HCT116 (cell line): Measurements from ENCODE around the gene SPTBN1. TPM values are rescaled to one million over a fixed set of nuclear protein-coding genes. Genes with fewer than 3 reads are reported as not detected.

Source experiments
- ATAC-seq: fragments of 200-7000 bp; cut with Tn5 transposase; 2 replicates; pipeline ENCODE4 v1.9.1; 2020; ENCODE audit warnings: mild to moderate bottlenecking, moderate library complexity
- BruUV-seq: library from RNA; stranded (reverse); fragments of 400-500 nt; replicated peaks from 2 replicates; lab custom pipeline; 2021; lab: Mats Ljungman, UMichigan
- CTCF ChIA-PET: fragments of 300-600 bp; sonication (Branson Sonifier 250); formaldehyde crosslinking; loops from one replicate; lab custom pipeline; 2021; ENCODE audit warnings: antibody characterized with exemption; lab: Charles Lee
- POLR2A ChIA-PET: fragments of 300-600, 350-600 bp; sonication (Branson Sonifier 250); formaldehyde crosslinking; loops from one replicate; lab custom pipeline; 2021; ENCODE audit warnings: antibody characterized with exemption; lab: Charles Lee
- RAD21 ChIA-PET, 2 experiments: fragments of 300-600 bp; sonication (Branson Sonifier 250); formaldehyde crosslinking; loops; one replicate each; lab custom pipeline; 2023; ENCODE audit warnings: low total read pairs in 2 of 2; ENCODE audit not compliant: uncharacterized antibody in 2 of 2, unreplicated experiment in 2 of 2, low non-redundant PET in 1 of 2; lab: Charles Lee
- DNase-seq: peaks from one replicate; pipeline ENCODE4 v3.0.0-alpha.2; 2010; ENCODE audit warnings: low read depth, low spot score
- H2AFZ ChIP-seq: fragments of 200-600 bp; shearing (Covaris generic), sonication (generic); 2 replicates; pipeline ENCODE4 v1.6.1; 2017; ENCODE audit warnings: low read depth, mixed run types, mixed read lengths, antibody characterized with exemption, low read length; ENCODE audit not compliant: poor library complexity, severe bottlenecking
- H3K27ac ChIP-seq: 2 replicates; pipeline ENCODE4 v1.5.1; 2012; ENCODE audit warnings: low read depth, low read length
- H3K27me3 ChIP-seq: fragments of 200-600 bp; sonication (generic); 2 replicates; pipeline ENCODE4 v1.6.1; 2016; ENCODE audit warnings: mixed run types, low read length, mixed read lengths; ENCODE audit not compliant: insufficient read depth
- H3K36me3 ChIP-seq, 2 experiments: fragments of 200-500 bp in 1 of 2; fragments of 200-600 bp in 1 of 2; sonication (Bioruptor generic) in 1 of 2; sonication (generic) in 1 of 2; 2 replicates each; pipeline versions ENCODE4 v1.5.1 to v1.6.1; 2014 to 2016; ENCODE audit warnings: low read length in 2 of 2, inconsistent platforms in 1 of 2, mixed read lengths in 1 of 2, mixed run types in 1 of 2; ENCODE audit not compliant: insufficient read depth in 2 of 2, control insufficient read depth in 1 of 2
- H3K4me1 ChIP-seq, 2 experiments: fragments of 200-600 bp in 1 of 2; sonication (generic) in 1 of 2; 2 replicates each; pipeline versions ENCODE4 v1.5.1 to v1.6.1; 2012 to 2017; ENCODE audit warnings: low read length in 2 of 2, inconsistent platforms in 1 of 2, mild to moderate bottlenecking in 1 of 2, mixed read lengths in 1 of 2, mixed run types in 1 of 2, moderate library complexity in 1 of 2; ENCODE audit not compliant: insufficient read depth in 2 of 2, control insufficient read depth in 1 of 2
- H3K4me2 ChIP-seq: fragments of 200-600 bp; sonication (generic); 2 replicates; pipeline ENCODE4 v1.6.1; 2017; ENCODE audit warnings: mixed run types, low read length, mixed read lengths
- H3K4me3 ChIP-seq, 2 experiments: fragments of 200-600 bp in 1 of 2; sonication (generic) in 1 of 2; replicated peaks in 1 of 2; 2 replicates each; pipeline ENCODE4 v1.5.1; 2011 to 2016; ENCODE audit warnings: low read length in 2 of 2, control low read depth in 1 of 2, low read depth in 1 of 2, mild to moderate bottlenecking in 1 of 2, mixed read lengths in 1 of 2, mixed run types in 1 of 2
- H3K79me2 ChIP-seq: fragments of 200-600 bp; sonication (generic); 2 replicates; pipeline ENCODE4 v1.6.1; 2017; ENCODE audit warnings: mild to moderate bottlenecking, mixed run types, low read length, moderate library complexity, mixed read lengths; ENCODE audit not compliant: insufficient read depth
- H3K9ac ChIP-seq: fragments of 200-600 bp; sonication (generic); 2 replicates; pipeline ENCODE4 v1.6.1; 2016; ENCODE audit warnings: low read length, mixed read lengths
- H3K9me2 ChIP-seq: fragments of 200-600 bp; sonication (generic), shearing (Covaris generic); 2 replicates; pipeline ENCODE4 v1.6.1; 2017; ENCODE audit warnings: mixed run types, mild to moderate bottlenecking, moderate library complexity; ENCODE audit not compliant: insufficient read depth
- H3K9me3 ChIP-seq, 2 experiments: fragments of 200-500 bp in 1 of 2; fragments of 200-600 bp in 1 of 2; sonication (Bioruptor generic) in 1 of 2; sonication (generic) in 1 of 2; 2 replicates each; pipeline ENCODE4 v1.6.1; 2014 to 2017; ENCODE audit warnings: low read length in 2 of 2, mixed read lengths in 2 of 2, inconsistent platforms in 1 of 2, low read depth in 1 of 2, mild to moderate bottlenecking in 1 of 2, mixed run types in 1 of 2, moderate library complexity in 1 of 2; ENCODE audit not compliant: control insufficient read depth in 1 of 2, insufficient read depth in 1 of 2
- H4K20me1 ChIP-seq: fragments of 200-600 bp; sonication (generic), shearing (Covaris generic); 2 replicates; pipeline ENCODE4 v1.6.1; 2017; ENCODE audit warnings: mixed run types, mild to moderate bottlenecking, moderate library complexity; ENCODE audit not compliant: insufficient read depth
- EZH2 ChIP-seq: fragments of 200-600 bp; sonication (generic); IDR thresholded peaks from 2 replicates; pipeline ENCODE4 v1.6.1; 2017; ENCODE audit warnings: antibody characterized with exemption, mixed run types
- EZH2phosphoT487 ChIP-seq: fragments of 200-600 bp; IDR thresholded peaks from 2 replicates; pipeline ENCODE4 v1.6.1; 2018; ENCODE audit warnings: antibody characterized with exemption, borderline replicate concordance
- FOSL1 ChIP-seq: IDR thresholded peaks from 2 replicates; pipeline ENCODE4 v1.6.1; 2012; ENCODE audit warnings: low read depth
- intact Hi-C: fragments of 100-400 bp; cut with micrococcal nuclease; formaldehyde crosslinking; loops from 2 replicates; pipeline ENCODE4 v1.10.0; 2022
- total RNA-seq: library from RNA; stranded (reverse); gene quantifications from one replicate; pipeline ENCODE4 v1.2.1, GENCODE V29; 2021; ENCODE audit not compliant: unreplicated experiment
- TF ChIP-seq, protein P1 (sequence below): IDR thresholded peaks from 2 replicates; pipeline ENCODE4 v1.6.1; 2012
- TF ChIP-seq, protein P2 (sequence below), 3 experiments: fragments of 200-600 bp in 1 of 3; sonication (generic) in 1 of 3; IDR thresholded peaks in 2 of 3; conservative IDR thresholded peaks in 1 of 3; 2 replicates each; pipeline ENCODE4 v1.5.1; 2012 to 2017; ENCODE audit warnings: low read depth in 2 of 3, low read length in 2 of 3, antibody characterized with exemption in 1 of 3, borderline replicate concordance in 1 of 3, control low read depth in 1 of 3, mild to moderate bottlenecking in 1 of 3, mixed read lengths in 1 of 3, mixed run types in 1 of 3, moderate library complexity in 1 of 3; ENCODE audit not compliant: insufficient read depth in 1 of 3

Gene SPTBN1
- total RNA-seq, 1 experiment from 2014 or later, result 84.4 TPM

- no peak for TF ChIP-seq EZH2
- no peak for TF ChIP-seq EZH2phosphoT487
- TF ChIP-seq FOSL1, result no peak
- TF ChIP-seq, all 23 proteins: peak for 3
Observed at GRCh38 chr2:54455563-54456361, at the start of gene SPTBN1 (continued).

- Histone ChIP-seq H3K27me3 (no peaks in the 10 kb centered on the region), H3K4me1 (peaks cover 0 to under 1% of the 10 kb centered on the region in 2 experiments; a peak in 1 of 4 replicates), H3K79me2 (no peaks in the 10 kb centered on the region), H3K9ac (no peak overlapping the region), H3K9me2 (no peaks in the 10 kb centered on the region), H2AFZ (no peak overlapping the region), H4K20me1 (no peaks in the 10 kb centered on the region), H3K27ac (no peak overlapping the region), H3K4me2 (no peak overlapping the region), H3K9me3 (no peaks in the 10 kb centered on the region), H3K4me3 (no peak overlapping the region), H3K36me3 (no peaks in the 10 kb centered on the region)
- ChIA-PET CTCF (no interaction called here), RAD21 (no interaction called here), POLR2A (no interaction called here)
- no peak for DNase-seq
- no peak for ATAC-seq
- TF ChIP-seq, protein P1, sequence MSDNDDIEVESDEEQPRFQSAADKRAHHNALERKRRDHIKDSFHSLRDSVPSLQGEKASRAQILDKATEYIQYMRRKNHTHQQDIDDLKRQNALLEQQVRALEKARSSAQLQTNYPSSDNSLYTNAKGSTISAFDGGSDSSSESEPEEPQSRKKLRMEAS, result no peak
- TF ChIP-seq, protein P2, sequence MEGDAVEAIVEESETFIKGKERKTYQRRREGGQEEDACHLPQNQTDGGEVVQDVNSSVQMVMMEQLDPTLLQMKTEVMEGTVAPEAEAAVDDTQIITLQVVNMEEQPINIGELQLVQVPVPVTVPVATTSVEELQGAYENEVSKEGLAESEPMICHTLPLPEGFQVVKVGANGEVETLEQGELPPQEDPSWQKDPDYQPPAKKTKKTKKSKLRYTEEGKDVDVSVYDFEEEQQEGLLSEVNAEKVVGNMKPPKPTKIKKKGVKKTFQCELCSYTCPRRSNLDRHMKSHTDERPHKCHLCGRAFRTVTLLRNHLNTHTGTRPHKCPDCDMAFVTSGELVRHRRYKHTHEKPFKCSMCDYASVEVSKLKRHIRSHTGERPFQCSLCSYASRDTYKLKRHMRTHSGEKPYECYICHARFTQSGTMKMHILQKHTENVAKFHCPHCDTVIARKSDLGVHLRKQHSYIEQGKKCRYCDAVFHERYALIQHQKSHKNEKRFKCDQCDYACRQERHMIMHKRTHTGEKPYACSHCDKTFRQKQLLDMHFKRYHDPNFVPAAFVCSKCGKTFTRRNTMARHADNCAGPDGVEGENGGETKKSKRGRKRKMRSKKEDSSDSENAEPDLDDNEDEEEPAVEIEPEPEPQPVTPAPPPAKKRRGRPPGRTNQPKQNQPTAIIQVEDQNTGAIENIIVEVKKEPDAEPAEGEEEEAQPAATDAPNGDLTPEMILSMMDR (IDR thresholded peaks at IDR 0.05 in 2 of 3, conservative IDR thresholded peaks at IDR 0.05 in 1 of 3; ENCODE audit: borderline replicate concordance in 1 of 3, insufficient read depth in 1 of 3, low read depth in 2 of 3, low read length in 2 of 3), result no peak
- BruUV-seq, result no TSS peak
- intact Hi-C loops, result no loop called here
Observed at GRCh38 chr2:54407693-54408092, 48.4 kb upstream of the SPTBN1 start.
